Measurements from ENCODE around the gene NCLN. TPM values are rescaled to one million over a fixed set of nuclear protein-coding genes. Genes with fewer than 3 reads are reported as not detected.
A peak's percentile ranks its signal among the peaks of the same experiment; 100 is the strongest.

Gene NCLN
- total RNA-seq, 1 donor from 2014 or later, result 63.0 TPM

- Mint-ChIP-seq H3K4me1 (ENCODE audit: unreplicated experiment) (no peaks in the 10 kb centered on the region), H3K9me3 (ENCODE audit: unreplicated experiment) (peaks cover 8% of the 10 kb centered on the region), H3K27me3 (ENCODE audit: unreplicated experiment) (peaks cover 2% of the 10 kb centered on the region), H3K36me3 (ENCODE audit: low read depth, unreplicated experiment) (no peaks in the 10 kb centered on the region), H3K27ac (ENCODE audit: unreplicated experiment) (no peak overlapping the region), H3K4me3 (ENCODE audit: unreplicated experiment) (no peak overlapping the region)
- no peak for DNase-seq (ENCODE audit: low spot score)
- no peak for TF ChIP-seq CTCF (IDR thresholded peaks at IDR 0.05; ENCODE audit: unreplicated experiment)
Observed at GRCh38 chr19:3249408-3249807, 63.7 kb downstream of the NCLN start.

- peak; percentile 39 for TF ChIP-seq CTCF (IDR thresholded peaks at IDR 0.05; ENCODE audit: unreplicated experiment)
- H3K4me3 Mint-ChIP-seq (ENCODE audit: unreplicated experiment), result no peak overlapping the region
- peaks cover 8% of the 10 kb centered on the region for H3K9me3 Mint-ChIP-seq (ENCODE audit: unreplicated experiment)
- H3K27me3 Mint-ChIP-seq (ENCODE audit: unreplicated experiment), result peaks cover 2% of the 10 kb centered on the region
- H3K4me1 Mint-ChIP-seq (ENCODE audit: unreplicated experiment), result no peaks in the 10 kb centered on the region
- DNase-seq (ENCODE audit: low spot score), result no peak
- H3K27ac Mint-ChIP-seq (ENCODE audit: unreplicated experiment), result no peak overlapping the region
- H3K36me3 Mint-ChIP-seq (ENCODE audit: low read depth, unreplicated experiment), result no peaks in the 10 kb centered on the region
Observed at GRCh38 chr19:3250675-3251074, 64.9 kb downstream of the NCLN start.

- no peak for DNase-seq (ENCODE audit: low spot score)
- peaks cover 2% of the 10 kb centered on the region for H3K27me3 Mint-ChIP-seq (ENCODE audit: unreplicated experiment)
- H3K36me3 Mint-ChIP-seq (ENCODE audit: low read depth, unreplicated experiment), result no peaks in the 10 kb centered on the region
- no peaks in the 10 kb centered on the region for H3K4me1 Mint-ChIP-seq (ENCODE audit: unreplicated experiment)
- peaks cover 8% of the 10 kb centered on the region for H3K9me3 Mint-ChIP-seq (ENCODE audit: unreplicated experiment)
- H3K4me3 Mint-ChIP-seq (ENCODE audit: unreplicated experiment), result no peak overlapping the region
- no peak for TF ChIP-seq CTCF (IDR thresholded peaks at IDR 0.05; ENCODE audit: unreplicated experiment)
- no peak overlapping the region for H3K27ac Mint-ChIP-seq (ENCODE audit: unreplicated experiment)
Observed at GRCh38 chr19:3251229-3251628, 65.5 kb downstream of the NCLN start.

- Mint-ChIP-seq H3K27ac (ENCODE audit: unreplicated experiment) (peak overlapping the region; percentile 24), H3K4me3 (ENCODE audit: unreplicated experiment) (no peak overlapping the region), H3K4me1 (ENCODE audit: unreplicated experiment) (no peaks in the 10 kb centered on the region), H3K36me3 (ENCODE audit: low read depth, unreplicated experiment) (no peaks in the 10 kb centered on the region), H3K27me3 (ENCODE audit: unreplicated experiment) (peaks cover 4% of the 10 kb centered on the region), H3K9me3 (ENCODE audit: unreplicated experiment) (peaks cover 8% of the 10 kb centered on the region)
- no peak for DNase-seq (ENCODE audit: low spot score)
- TF ChIP-seq CTCF (IDR thresholded peaks at IDR 0.05; ENCODE audit: unreplicated experiment), result no peak
Observed at GRCh38 chr19:3252650-3253049, 66.9 kb downstream of the NCLN start.

- Mint-ChIP-seq H3K4me3 (ENCODE audit: unreplicated experiment) (no peak overlapping the region), H3K27me3 (ENCODE audit: unreplicated experiment) (peaks cover 3% of the 10 kb centered on the region), H3K9me3 (ENCODE audit: unreplicated experiment) (peaks cover 8% of the 10 kb centered on the region), H3K27ac (ENCODE audit: unreplicated experiment) (no peak overlapping the region), H3K36me3 (ENCODE audit: low read depth, unreplicated experiment) (no peaks in the 10 kb centered on the region), H3K4me1 (ENCODE audit: unreplicated experiment) (no peaks in the 10 kb centered on the region)
- TF ChIP-seq CTCF (IDR thresholded peaks at IDR 0.05; ENCODE audit: unreplicated experiment), result no peak
- DNase-seq (ENCODE audit: low spot score), result no peak
Observed at GRCh38 chr19:3253270-3253669, 67.5 kb downstream of the NCLN start.
